ENCODE data around the gene PHC2.

The PHC2 gene

GRCh38 chr1:33287317-33287716 lies 143.6 kb downstream of the PHC2 start:
- Mint-ChIP-seq H3K36me3 (ENCODE audit: low read depth) (peaks cover 11% of the 10 kb centered on the region), H3K9me3 (no peaks in the 10 kb centered on the region), H3K4me1 (ENCODE audit: low read depth) (no peaks in the 10 kb centered on the region), H3K27ac (no peak overlapping the region), H3K4me3 (no peak overlapping the region), H3K27me3 (ENCODE audit: low read depth) (no peaks in the 10 kb centered on the region)

GRCh38 chr1:33286451-33287185 lies 144.3 kb downstream of the PHC2 start:
- Mint-ChIP-seq H3K27me3 (ENCODE audit: low read depth) (no peaks in the 10 kb centered on the region), H3K9me3 (no peaks in the 10 kb centered on the region), H3K36me3 (ENCODE audit: low read depth) (peaks cover 15% of the 10 kb centered on the region), H3K4me3 (no peak overlapping the region), H3K27ac (no peak overlapping the region), H3K4me1 (ENCODE audit: low read depth) (no peaks in the 10 kb centered on the region)

- Mint-ChIP-seq H3K36me3 (ENCODE audit: low read depth) (peaks cover 15% of the 10 kb centered on the region), H3K27me3 (ENCODE audit: low read depth) (no peaks in the 10 kb centered on the region), H3K4me3 (no peak overlapping the region), H3K4me1 (ENCODE audit: low read depth) (no peaks in the 10 kb centered on the region), H3K9me3 (no peaks in the 10 kb centered on the region), H3K27ac (no peak overlapping the region)
Observed at GRCh38 chr1:33284049-33284448, 146.8 kb downstream of the PHC2 start.

- no peak overlapping the region for H3K27ac Mint-ChIP-seq
Observed at GRCh38 chr1:33282791-33283190, 148.1 kb downstream of the PHC2 start.

GRCh38 chr1:33281554-33282303 lies 149.2 kb downstream of the PHC2 start:
- Mint-ChIP-seq H3K9me3 (no peaks in the 10 kb centered on the region), H3K27ac (no peak overlapping the region), H3K4me3 (no peak overlapping the region)

More at GRCh38 chr1:33282791-33283190, 148.1 kb downstream of the PHC2 start:
- Mint-ChIP-seq H3K4me1 (ENCODE audit: low read depth) (no peaks in the 10 kb centered on the region), H3K27me3 (ENCODE audit: low read depth) (no peaks in the 10 kb centered on the region), H3K9me3 (no peaks in the 10 kb centered on the region), H3K4me3 (no peak overlapping the region), H3K36me3 (ENCODE audit: low read depth) (peaks cover 11% of the 10 kb centered on the region)

GRCh38 chr1:33280091-33280661 lies 150.7 kb downstream of the PHC2 start:
- Mint-ChIP-seq H3K4me3 (no peak overlapping the region), H3K36me3 (ENCODE audit: low read depth) (peaks cover 13% of the 10 kb centered on the region), H3K4me1 (ENCODE audit: low read depth) (no peaks in the 10 kb centered on the region), H3K9me3 (no peaks in the 10 kb centered on the region), H3K27ac (no peak overlapping the region), H3K27me3 (ENCODE audit: low read depth) (no peaks in the 10 kb centered on the region)

More at GRCh38 chr1:33281554-33282303, 149.2 kb downstream of the PHC2 start:
- H3K27me3 Mint-ChIP-seq (ENCODE audit: low read depth): no peaks in the 10 kb centered on the region
- peaks cover 13% of the 10 kb centered on the region for H3K36me3 Mint-ChIP-seq (ENCODE audit: low read depth)
- H3K4me1 Mint-ChIP-seq (ENCODE audit: low read depth): no peaks in the 10 kb centered on the region

- H3K4me3 Mint-ChIP-seq: no peak overlapping the region
- H3K36me3 Mint-ChIP-seq (ENCODE audit: low read depth): peaks cover 9% of the 10 kb centered on the region
- H3K27me3 Mint-ChIP-seq (ENCODE audit: low read depth): no peaks in the 10 kb centered on the region
- H3K4me1 Mint-ChIP-seq (ENCODE audit: low read depth): peaks cover 9% of the 10 kb centered on the region
- no peak overlapping the region for H3K27ac Mint-ChIP-seq
- H3K9me3 Mint-ChIP-seq: no peaks in the 10 kb centered on the region
Observed at GRCh38 chr1:33277488-33278084, 153.3 kb downstream of the PHC2 start.

- Mint-ChIP-seq H3K27me3 (ENCODE audit: low read depth) (no peaks in the 10 kb centered on the region), H3K4me3 (no peak overlapping the region), H3K27ac (no peak overlapping the region), H3K4me1 (ENCODE audit: low read depth) (peaks cover 11% of the 10 kb centered on the region), H3K36me3 (ENCODE audit: low read depth) (peaks cover 6% of the 10 kb centered on the region), H3K9me3 (no peaks in the 10 kb centered on the region)
Observed at GRCh38 chr1:33276573-33277298, 154.2 kb downstream of the PHC2 start.

- no peaks in the 10 kb centered on the region for H3K9me3 Mint-ChIP-seq
- peaks cover 2% of the 10 kb centered on the region for H3K36me3 Mint-ChIP-seq (ENCODE audit: low read depth)
- H3K4me1 Mint-ChIP-seq (ENCODE audit: low read depth): peaks cover 11% of the 10 kb centered on the region
- no peak overlapping the region for H3K4me3 Mint-ChIP-seq
- no peak overlapping the region for H3K27ac Mint-ChIP-seq
- H3K27me3 Mint-ChIP-seq (ENCODE audit: low read depth): no peaks in the 10 kb centered on the region
Observed at GRCh38 chr1:33275706-33276572, 155.0 kb downstream of the PHC2 start.

GRCh38 chr1:33275195-33275594 lies 155.7 kb downstream of the PHC2 start:
- Mint-ChIP-seq H3K4me1 (ENCODE audit: low read depth) (peaks cover 11% of the 10 kb centered on the region), H3K9me3 (no peaks in the 10 kb centered on the region), H3K4me3 (no peak overlapping the region), H3K27me3 (ENCODE audit: low read depth) (no peaks in the 10 kb centered on the region), H3K36me3 (ENCODE audit: low read depth) (peaks cover 2% of the 10 kb centered on the region), H3K27ac (no peak overlapping the region)

- Mint-ChIP-seq H3K4me1 (ENCODE audit: low read depth) (peaks cover 11% of the 10 kb centered on the region), H3K27me3 (ENCODE audit: low read depth) (no peaks in the 10 kb centered on the region), H3K36me3 (ENCODE audit: low read depth) (peaks cover 2% of the 10 kb centered on the region), H3K9me3 (no peaks in the 10 kb centered on the region), H3K27ac (no peak overlapping the region), H3K4me3 (no peak overlapping the region)
Observed at GRCh38 chr1:33274446-33274845, 156.4 kb downstream of the PHC2 start.

- peaks cover 11% of the 10 kb centered on the region for H3K4me1 Mint-ChIP-seq (ENCODE audit: low read depth)
- H3K27ac Mint-ChIP-seq: no peak overlapping the region
- H3K9me3 Mint-ChIP-seq: no peaks in the 10 kb centered on the region
- H3K27me3 Mint-ChIP-seq (ENCODE audit: low read depth): no peaks in the 10 kb centered on the region
- H3K4me3 Mint-ChIP-seq: no peak overlapping the region
- H3K36me3 Mint-ChIP-seq (ENCODE audit: low read depth): peaks cover 2% of the 10 kb centered on the region
Observed at GRCh38 chr1:33273961-33274371, 156.9 kb downstream of the PHC2 start.
